Measurements from ENCODE around the gene CUL9. TPM values are rescaled to one million over a fixed set of nuclear protein-coding genes. Genes with fewer than 3 reads are reported as not detected.

CUL9 gene
- total RNA-seq, 1 experiment from 2014 or later = 15.2 TPM

GRCh38 chr6:43271944-43272343 lies 89.9 kb downstream of the CUL9 start:
- DNase-seq = no peak
- Mint-ChIP-seq H3K4me3 (no peak overlapping the region), H3K9me3 (no peaks in the 10 kb centered on the region; a peak in 1 of 5 replicates), H3K36me3 (ENCODE audit: insufficient read depth in 1 of 3, low read depth in 3 of 3) (no peaks in the 10 kb centered on the region; a peak in 1 of 7 replicates), H3K4me1 (peaks cover 37 to 57% of the 10 kb centered on the region in 2 experiments), H3K27me3 (ENCODE audit: low read depth) (peaks cover 87% of the 10 kb centered on the region), H3K27ac (no peak overlapping the region)
- Histone ChIP-seq H3K9me3 (ENCODE audit: control insufficient read depth, low read depth, low read length) (no peaks in the 10 kb centered on the region), H3K56ac (ENCODE audit: insufficient read length, low read depth, low read length) (no peak overlapping the region), H3K4ac (ENCODE audit: low read depth, low read length) (no peak overlapping the region), H2AFZ (ENCODE audit: low read length) (no peak overlapping the region), H2BK15ac (ENCODE audit: low read depth, low read length) (no peak overlapping the region), H4K20me1 (ENCODE audit: control insufficient read depth, insufficient read depth, insufficient read length) (no peaks in the 10 kb centered on the region), H3K79me2 (ENCODE audit: insufficient read depth, low read length) (no peaks in the 10 kb centered on the region), H3K9ac (ENCODE audit: extremely low read depth, insufficient read length, low read length) (no peak overlapping the region), H4K8ac (replicated peaks; ENCODE audit: insufficient read length, low read depth, low read length) (no peak overlapping the region), H3K23me2 (ENCODE audit: insufficient read length, low read depth, low read length, poor library complexity, severe bottlenecking) (peaks cover 12% of the 10 kb centered on the region), H2BK12ac (ENCODE audit: insufficient read length, low read depth, low read length) (no peak overlapping the region), H3T11ph (ENCODE audit: low read length) (no peak overlapping the region), H4K91ac (ENCODE audit: insufficient read length, low read depth, low read length) (no peak overlapping the region), H3K27me3 (ENCODE audit: insufficient read depth, low read length) (peaks cover 22% of the 10 kb centered on the region), H2BK5ac (ENCODE audit: insufficient read length, low read length) (no peak overlapping the region), H3K23ac (ENCODE audit: insufficient read length, low read depth, low read length) (no peak overlapping the region), H3K4me2 (ENCODE audit: insufficient read depth, insufficient read length, low read length) (no peak overlapping the region), H3K79me1 (ENCODE audit: insufficient read depth, low read depth, low read length, poor library complexity, severe bottlenecking) (no peaks in the 10 kb centered on the region), H3K4me1 (ENCODE audit: insufficient read depth, low read length) (peaks cover 8% of the 10 kb centered on the region; the same call in 1 of the 2 replicates), H2BK20ac (ENCODE audit: low read depth, low read length, poor library complexity, severe bottlenecking) (no peak overlapping the region), H3K14ac (ENCODE audit: insufficient read depth, low read length) (no peak overlapping the region), H4K5ac (ENCODE audit: insufficient read length, low read depth, low read length) (no peak overlapping the region), H2AK5ac (ENCODE audit: insufficient read length, low read length) (no peak overlapping the region), H3K18ac (ENCODE audit: insufficient read length, low read depth, low read length) (no peak overlapping the region), H3K27ac (ENCODE audit: insufficient read length, low read depth, low read length) (no peak overlapping the region), H2BK120ac (ENCODE audit: low read depth, low read length, poor library complexity, severe bottlenecking) (no peak overlapping the region)
- no peak for TF ChIP-seq CTCF (conservative IDR thresholded peaks at IDR 0.05)
